ENCODE results near the gene CDK6.

Gene CDK6

DNA sequence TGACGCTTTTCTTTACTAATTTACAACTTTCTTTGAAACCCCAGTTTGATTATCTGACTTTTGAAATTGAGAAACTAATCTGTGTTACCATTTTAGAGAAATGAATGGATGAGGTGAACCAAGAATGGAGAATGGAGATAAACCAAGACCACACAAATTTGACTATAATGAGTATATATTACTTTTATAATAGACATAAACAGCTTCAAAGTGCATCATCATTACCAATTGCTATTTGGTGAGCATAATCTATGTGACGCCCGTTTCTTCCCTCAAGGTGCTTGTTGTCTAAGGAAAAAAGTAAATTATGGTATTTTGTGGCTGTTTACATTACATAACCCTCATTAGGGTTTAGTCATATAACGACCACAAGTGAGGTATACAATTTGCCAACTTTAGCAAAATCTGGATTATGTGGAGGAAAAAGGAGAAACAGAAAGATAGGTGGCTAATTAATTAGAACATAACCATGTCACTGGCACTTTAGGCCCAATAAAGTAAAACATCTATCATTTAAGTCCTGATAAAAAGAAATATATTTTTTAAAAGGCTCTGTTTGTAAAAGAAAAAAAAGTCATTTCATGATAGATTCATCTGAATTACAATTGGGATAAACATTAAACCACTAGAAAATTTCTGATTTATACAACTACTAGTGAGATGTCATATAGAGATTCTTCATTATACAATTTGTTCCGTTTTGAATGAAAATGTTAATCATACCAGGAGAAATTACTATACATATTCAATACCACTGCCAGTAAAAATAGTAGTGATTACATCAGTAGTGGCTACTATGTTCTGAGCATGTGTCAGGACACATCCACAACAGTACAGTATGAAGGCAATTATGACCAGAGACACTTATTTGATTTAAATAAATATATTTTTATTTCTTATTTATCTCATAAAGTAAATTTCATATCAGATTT is 128.0 kb downstream of the CDK6 start:
- DNase-seq (ENCODE audit: low read depth in 2 of 2): no peak

- no peak for DNase-seq (ENCODE audit: low read depth in 2 of 2)
These were observed 128.9 kb downstream of the CDK6 start for GRCh38 chr7:92707435-92707834.

DNA sequence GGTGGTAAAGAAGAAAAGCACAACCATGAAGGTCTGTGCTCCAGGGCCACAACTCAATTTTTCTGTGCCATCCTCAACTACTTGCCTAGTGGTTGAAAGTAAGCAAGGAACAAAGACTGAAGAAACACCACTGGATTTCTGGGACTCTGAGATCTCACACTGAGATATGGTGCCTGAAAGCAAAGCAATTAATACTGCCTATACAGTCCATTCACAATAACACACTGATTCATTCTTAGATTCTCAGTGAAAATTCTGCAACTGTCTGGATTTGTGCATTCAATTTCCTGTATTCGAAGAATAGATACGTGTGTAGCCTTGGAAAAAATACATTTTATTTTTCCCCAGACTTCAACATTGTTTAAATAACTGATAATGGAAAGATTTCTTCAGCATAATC is 129.8 kb downstream of the CDK6 start:
- no peak for DNase-seq (ENCODE audit: low read depth in 2 of 2)

GRCh38 chr7:92705831-92706230 is 130.5 kb downstream of the CDK6 start:
- no peak for DNase-seq (ENCODE audit: low read depth in 2 of 2)

DNA sequence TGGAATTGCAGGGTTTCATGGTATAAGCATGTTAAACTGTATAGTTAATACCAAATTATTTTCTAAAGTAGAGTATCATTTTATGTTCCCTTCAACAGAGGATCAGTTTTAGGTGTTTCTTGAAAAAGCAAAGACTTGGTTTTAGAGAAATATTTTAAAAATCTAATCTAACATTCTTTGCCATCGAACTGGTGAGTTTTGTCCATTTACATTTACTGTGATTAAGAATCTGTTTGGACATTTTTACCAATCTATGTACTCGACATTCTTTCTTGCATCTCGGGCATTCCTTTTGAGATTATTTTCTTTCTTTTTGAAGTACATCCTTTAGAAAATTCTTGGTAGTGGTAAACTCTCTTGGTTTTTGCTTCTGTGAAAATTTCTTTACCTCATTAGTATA is 131.5 kb downstream of the CDK6 start:
- DNase-seq (ENCODE audit: low read depth in 2 of 2): no peak

GRCh38 chr7:92702535-92702934 is 133.8 kb downstream of the CDK6 start:
- no peak for DNase-seq (ENCODE audit: low read depth in 2 of 2)

GRCh38 chr7:92699966-92700514 is 136.3 kb downstream of the CDK6 start:
- no peak for DNase-seq (ENCODE audit: low read depth in 2 of 2)

- no peak for DNase-seq (ENCODE audit: low read depth in 2 of 2)
These were observed 136.8 kb downstream of the CDK6 start for GRCh38 chr7:92699560-92699959.

DNA sequence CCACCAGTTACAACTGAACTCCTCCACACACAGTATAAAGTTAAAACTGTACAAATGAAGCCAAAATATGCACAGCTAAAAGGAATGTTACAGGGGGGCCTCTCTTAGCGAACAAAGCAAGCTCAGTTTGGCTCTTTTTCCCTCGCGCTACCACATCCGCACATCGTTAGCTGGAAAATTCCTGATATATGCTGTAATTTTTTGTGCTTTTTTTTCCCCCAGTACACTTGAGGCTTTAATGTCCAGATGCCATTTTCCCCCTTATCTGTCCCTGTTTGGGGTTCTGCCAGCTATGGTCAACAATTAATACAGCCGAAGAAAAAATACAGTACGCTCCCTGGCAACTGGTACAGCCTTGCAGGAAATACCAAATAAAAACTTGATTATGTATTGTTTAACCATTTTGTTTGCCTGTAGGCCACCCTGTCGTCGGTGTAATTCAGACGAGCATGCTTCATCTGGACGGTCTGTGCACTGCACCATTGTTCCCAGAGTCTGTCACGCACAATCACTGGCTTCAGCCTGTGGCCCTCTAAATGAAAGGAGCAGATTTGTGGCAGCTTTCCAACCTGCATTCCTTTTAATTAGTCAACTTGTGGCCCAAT is 138.0 kb downstream of the CDK6 start:
- DNase-seq (ENCODE audit: low read depth in 2 of 2): no peak

- no peak for DNase-seq (ENCODE audit: low read depth in 2 of 2)
These were observed 139.0 kb downstream of the CDK6 start for GRCh38 chr7:92697414-92697813.

DNA sequence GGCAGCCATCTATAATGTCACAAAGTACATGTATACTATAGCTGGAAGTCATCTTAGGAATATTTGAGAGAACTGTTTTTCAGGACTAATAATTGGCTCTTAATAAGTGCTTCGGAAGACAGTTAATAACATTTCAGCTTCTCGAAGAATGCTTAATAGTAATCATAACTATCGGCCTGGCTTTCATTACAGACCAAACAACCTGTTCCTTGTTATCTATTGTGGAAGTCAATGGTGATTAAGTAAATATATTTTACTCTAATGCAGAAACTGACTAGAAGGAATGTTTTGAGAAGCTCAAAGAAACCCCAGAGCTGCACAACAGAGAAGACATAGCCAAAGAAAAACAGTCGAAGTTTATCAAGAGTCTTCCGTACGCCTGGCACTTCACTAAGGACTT is 139.4 kb downstream of the CDK6 start:
- no peak for DNase-seq (ENCODE audit: low read depth in 2 of 2)

- no peak for DNase-seq (ENCODE audit: low read depth in 2 of 2)
These were observed 139.8 kb downstream of the CDK6 start for GRCh38 chr7:92696584-92696983.

DNA sequence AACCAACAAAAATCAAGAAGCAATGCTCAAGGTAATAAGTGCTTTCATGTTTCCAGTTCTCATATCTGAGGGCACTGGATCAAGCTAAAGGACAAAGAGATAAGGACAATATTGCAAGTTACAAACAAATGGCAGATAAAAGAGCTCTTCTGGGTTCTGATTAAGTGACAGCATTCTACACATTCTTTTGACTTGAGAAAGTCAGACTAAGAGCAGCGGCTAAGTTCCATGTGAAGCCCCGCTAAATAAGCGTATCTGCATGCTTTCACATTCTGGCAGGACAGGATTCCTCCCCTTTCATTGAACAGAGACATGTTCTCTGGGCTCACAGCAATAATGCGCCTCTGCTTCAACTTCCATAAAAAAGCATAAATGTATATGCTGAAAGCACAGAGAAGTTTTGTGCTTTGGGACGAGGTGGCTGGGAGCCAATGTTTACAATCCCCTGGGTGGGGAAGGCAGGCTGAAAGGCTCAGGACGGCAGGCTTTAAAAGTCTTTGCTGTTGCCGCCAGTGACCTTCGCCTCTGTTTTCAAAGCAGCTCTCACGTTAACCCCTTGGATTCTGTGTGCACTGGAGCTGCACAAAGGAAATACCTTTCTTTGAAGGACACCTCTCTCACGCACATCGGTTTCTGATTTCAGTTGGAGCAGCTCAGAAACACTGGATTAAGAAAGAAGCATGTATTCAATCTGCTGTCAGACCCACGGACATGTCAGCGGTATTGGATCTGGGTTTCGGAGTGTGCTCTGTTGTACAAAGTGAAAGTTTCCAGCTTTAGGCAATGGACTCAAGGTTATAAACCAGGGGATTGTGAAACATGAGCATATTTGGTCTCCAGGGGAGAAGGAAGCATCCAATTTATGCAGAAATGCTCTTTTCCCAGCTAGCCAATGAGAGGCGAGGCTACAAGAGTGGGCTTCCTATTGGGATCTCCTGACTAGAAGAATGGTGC is 140.8 kb downstream of the CDK6 start:
- DNase-seq (ENCODE audit: low read depth in 2 of 2): no peak

- no peak for DNase-seq (ENCODE audit: low read depth in 2 of 2)
These were observed 142.2 kb downstream of the CDK6 start for GRCh38 chr7:92694211-92694610.

DNA sequence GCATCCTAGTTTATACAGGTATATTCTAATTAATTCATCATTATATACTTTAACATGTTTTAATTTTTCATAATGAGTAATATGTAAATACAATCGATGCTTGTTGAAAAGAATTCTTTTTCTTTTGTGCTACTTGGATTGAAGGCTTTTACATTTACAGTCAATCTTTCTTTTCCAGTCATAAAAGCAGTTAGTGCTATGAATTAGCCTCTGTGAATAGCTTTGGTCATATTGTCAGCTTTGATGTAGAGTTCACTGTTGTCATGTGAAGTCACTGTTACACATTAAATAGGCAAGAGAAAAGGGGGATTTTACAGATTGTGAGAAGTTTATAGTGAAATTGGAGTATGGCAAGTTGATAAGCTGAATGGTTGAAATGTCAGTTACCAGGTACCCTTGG is 142.9 kb downstream of the CDK6 start:
- DNase-seq (ENCODE audit: low read depth in 2 of 2): no peak

DNA sequence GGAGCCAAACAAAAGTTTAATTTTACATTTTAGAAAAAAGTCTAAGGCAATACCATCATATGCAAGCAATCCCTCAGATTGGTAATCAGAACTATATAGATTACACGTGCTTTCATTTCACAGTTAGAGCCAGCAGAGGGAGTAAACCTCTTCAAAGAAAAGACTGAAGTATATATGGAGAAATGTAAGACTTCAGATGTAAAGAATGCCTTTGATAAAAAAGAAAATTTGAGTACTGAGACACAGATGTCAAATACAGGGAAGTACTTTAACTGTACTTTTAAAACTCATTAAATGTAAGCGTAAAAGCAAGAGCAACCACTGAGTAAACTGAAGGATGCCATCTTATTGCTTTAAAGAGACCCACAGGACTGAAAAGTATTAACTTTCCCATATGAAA is 144.8 kb downstream of the CDK6 start:
- DNase-seq (ENCODE audit: low read depth in 2 of 2): peak in 1 of 2 donors; percentile 20

DNA sequence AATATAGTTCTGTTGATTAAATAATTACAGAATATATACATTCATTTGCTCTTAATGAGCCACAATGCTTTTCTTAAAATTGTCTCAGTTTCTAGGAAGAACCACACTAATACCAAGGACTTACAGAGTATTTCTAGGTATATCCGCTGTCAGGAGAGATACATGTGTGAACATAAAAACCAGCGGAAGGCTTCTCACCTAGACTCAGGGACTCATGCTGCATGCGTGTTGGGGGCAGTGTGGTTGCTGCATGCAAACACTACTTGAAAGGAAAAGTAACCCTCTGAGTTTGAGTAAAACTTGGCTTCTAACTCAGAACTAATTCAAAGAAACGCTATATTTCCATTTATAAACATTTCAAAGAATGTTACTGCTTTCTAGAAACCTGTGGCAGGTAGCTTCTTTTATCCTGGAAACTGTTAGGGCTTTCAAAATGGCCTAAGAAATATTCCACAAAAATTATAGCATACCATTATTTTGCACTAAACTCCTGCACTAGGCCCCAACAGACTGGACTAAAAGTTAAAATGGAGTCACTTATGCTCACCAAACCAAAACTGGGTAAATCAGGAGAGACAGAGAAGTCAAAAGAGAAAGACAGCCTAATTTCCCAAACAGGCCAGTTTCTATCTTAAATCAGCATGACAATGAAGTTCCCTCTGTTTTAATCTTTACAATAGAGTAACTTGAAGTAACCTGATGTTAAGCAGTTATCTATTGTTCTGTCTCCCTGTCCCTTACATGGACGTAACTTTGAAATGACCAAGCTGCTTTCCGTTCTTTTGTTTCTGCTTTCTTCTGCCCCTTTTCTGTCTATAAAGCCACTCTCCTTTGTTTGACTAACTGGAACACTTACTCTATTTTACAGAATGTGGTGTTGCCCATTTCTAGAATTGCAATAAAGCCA is 151.0 kb downstream of the CDK6 start:
- DNase-seq (ENCODE audit: low read depth in 2 of 2): peak; percentile 47 to 49

- DNase-seq (ENCODE audit: low read depth in 2 of 2): no peak
These were observed 152.1 kb downstream of the CDK6 start for GRCh38 chr7:92684274-92684673.

DNA sequence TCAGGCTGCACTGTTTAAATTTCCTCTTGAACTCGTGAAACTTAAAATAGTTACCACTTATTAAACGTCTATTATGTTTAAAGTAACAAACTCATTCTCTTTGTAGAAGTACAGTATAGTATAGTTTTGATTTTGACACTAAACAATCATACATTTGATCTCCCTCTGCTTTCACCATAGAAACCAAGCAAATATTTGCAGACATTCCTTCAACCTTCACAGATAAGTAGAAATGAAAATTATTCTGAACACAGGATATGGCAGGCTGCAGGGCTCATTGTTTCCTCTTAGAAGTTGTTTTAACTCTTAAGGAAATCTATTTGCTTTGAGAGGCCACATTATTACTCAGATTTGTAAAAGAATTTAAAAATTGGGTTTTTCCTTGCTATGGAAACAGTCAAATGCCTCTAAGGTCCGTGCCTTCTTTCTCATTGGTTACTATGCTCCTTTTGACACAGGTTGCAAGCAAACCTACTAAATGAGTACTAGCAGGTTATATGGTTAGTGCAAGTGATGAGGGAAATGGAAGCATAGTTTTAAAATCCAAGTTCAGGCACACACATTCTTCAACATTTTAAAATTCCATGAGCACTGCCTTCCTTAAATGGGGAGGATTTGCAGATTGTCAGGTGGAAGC is 153.4 kb downstream of the CDK6 start:
- DNase-seq (ENCODE audit: low read depth in 2 of 2): no peak

DNA sequence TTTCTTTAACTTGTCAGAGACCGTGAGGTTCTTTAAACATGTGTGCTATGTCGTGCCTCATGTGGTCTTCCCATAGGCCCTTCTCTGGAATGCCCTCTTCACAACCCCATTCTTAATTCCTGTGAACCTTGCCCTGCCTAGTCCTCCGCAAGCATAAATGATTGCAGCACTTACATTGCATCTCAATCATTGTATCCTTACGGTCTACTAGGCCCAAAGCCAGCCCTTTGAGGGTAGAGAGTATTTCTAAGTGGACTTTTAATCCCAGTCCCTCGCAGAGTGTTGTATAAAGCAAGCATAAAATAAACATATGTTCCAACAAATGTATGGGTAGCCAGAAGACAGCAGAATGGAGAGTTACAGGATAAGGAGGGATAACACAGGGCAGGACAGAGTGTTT is 154.0 kb downstream of the CDK6 start:
- DNase-seq (ENCODE audit: low read depth in 2 of 2): no peak
